IMR-90 (cell line): ENCODE results near the gene CDH23. TPM values are rescaled to one million over a fixed set of nuclear protein-coding genes. Genes with fewer than 3 reads are reported as not detected.

Experiments
- ATAC-seq: fragments of 200-7000 bp; cut with Tn5 transposase; 2 replicates; pipeline ENCODE4 v1.9.1; 2020; ENCODE audit warnings: low read depth, mild to moderate bottlenecking, moderate library complexity
- BruUV-seq: library from RNA; stranded (reverse); fragments of 400-500 nt; replicated peaks from 2 replicates; lab custom pipeline; 2021; lab: Mats Ljungman, UMichigan
- CTCF ChIA-PET: fragments of 300-600 bp; formaldehyde crosslinking; extraction: SDS; loops from one replicate; lab custom pipeline; 2021; ENCODE audit warnings: antibody characterized with exemption; lab: Yijun Ruan, JAX
- POLR2A ChIA-PET: fragments of 300-600 bp; sonication (Branson Sonifier 250); formaldehyde crosslinking; loops from one replicate; lab custom pipeline; 2022; ENCODE audit warnings: antibody characterized with exemption; ENCODE audit not compliant: unreplicated experiment; lab: Charles Lee
- DNase-seq: peaks from one replicate; pipeline ENCODE4 v3.0.0; 2013
- H2AFZ ChIP-seq: replicated peaks from 2 replicates; pipeline ENCODE3; 2013; ENCODE audit warnings: low read length, mild to moderate bottlenecking; ENCODE audit not compliant: poor library complexity
- H2AK5ac ChIP-seq: 2 replicates; pipeline ENCODE4 v1.6.1; 2013; ENCODE audit warnings: low read depth, low read length, inconsistent platforms
- H2AK9ac ChIP-seq: replicated peaks from 2 replicates; pipeline ENCODE3; 2013; ENCODE audit warnings: mild to moderate bottlenecking, low read depth, low read length, moderate library complexity; ENCODE audit not compliant: poor library complexity
- H2BK120ac ChIP-seq: 2 replicates; pipeline ENCODE4 v1.6.1; 2013; ENCODE audit warnings: low read depth, low read length, inconsistent platforms
- H2BK15ac ChIP-seq: 3 replicates; pipeline ENCODE4 v1.6.1; 2013; ENCODE audit warnings: low read depth, low read length, inconsistent platforms
- H2BK20ac ChIP-seq: 2 replicates; pipeline ENCODE4 v1.6.1; 2013; ENCODE audit warnings: low read depth, mild to moderate bottlenecking, inconsistent platforms, low read length, moderate library complexity
- H2BK5ac ChIP-seq: 2 replicates; pipeline ENCODE4 v1.6.1; 2013; ENCODE audit warnings: mild to moderate bottlenecking, low read depth, low read length, inconsistent platforms; ENCODE audit not compliant: poor library complexity, severe bottlenecking
- H3K14ac ChIP-seq: replicated peaks from 2 replicates; pipeline ENCODE4 v1.6.1; 2013; ENCODE audit warnings: low read depth, low read length, inconsistent platforms
- H3K18ac ChIP-seq: 2 replicates; pipeline ENCODE4 v1.6.1; 2013; ENCODE audit warnings: low read depth, low read length, control low read depth
- H3K23ac ChIP-seq: 2 replicates; pipeline ENCODE4 v1.6.1; 2013; ENCODE audit warnings: low read depth, low read length, inconsistent platforms
- H3K27ac ChIP-seq: 2 replicates; pipeline ENCODE4 v1.5.1; 2013; ENCODE audit warnings: mild to moderate bottlenecking, control low read depth, low read length; ENCODE audit not compliant: insufficient read depth
- H3K27me3 ChIP-seq: 2 replicates; pipeline ENCODE4 v1.6.1; 2013; ENCODE audit warnings: low read length; ENCODE audit not compliant: control insufficient read depth, insufficient read depth
- H3K36me3 ChIP-seq: 2 replicates; pipeline ENCODE4 v1.6.1; 2013; ENCODE audit warnings: low read length, mixed read lengths; ENCODE audit not compliant: control insufficient read depth, insufficient read depth
- H3K4ac ChIP-seq: 2 replicates; pipeline ENCODE4 v1.6.1; 2013; ENCODE audit warnings: low read depth, low read length, inconsistent platforms
- H3K4me1 ChIP-seq: 2 replicates; pipeline ENCODE4 v1.6.1; 2013; ENCODE audit warnings: low read length, mixed read lengths; ENCODE audit not compliant: control insufficient read depth, insufficient read depth
- H3K4me2 ChIP-seq: 2 replicates; pipeline ENCODE4 v1.6.1; 2013; ENCODE audit warnings: low read depth, mild to moderate bottlenecking, control low read depth, low read length, moderate library complexity
- H3K4me3 ChIP-seq: 2 replicates; pipeline ENCODE4 v1.5.1; 2013; ENCODE audit warnings: low read depth, mild to moderate bottlenecking, control low read depth, low read length, moderate library complexity; ENCODE audit not compliant: insufficient read depth
- H3K56ac ChIP-seq: 2 replicates; pipeline ENCODE4 v1.6.1; 2013; ENCODE audit warnings: low read length, inconsistent platforms; ENCODE audit not compliant: insufficient read depth; ENCODE audit errors: extremely low read depth
- H3K79me1 ChIP-seq, 2 experiments: 2 replicates each; pipeline ENCODE4 v1.6.1; 2013; ENCODE audit warnings: low read length in 2 of 2, inconsistent platforms in 1 of 2, low read depth in 1 of 2
- H3K9ac ChIP-seq: 2 replicates; pipeline ENCODE4 v1.6.1; 2013; ENCODE audit warnings: low read depth, low read length, control low read depth
- H3K9me1 ChIP-seq: 2 replicates; pipeline ENCODE4 v1.6.1; 2013; ENCODE audit warnings: low read length, inconsistent platforms; ENCODE audit not compliant: insufficient read depth
- H3K9me3 ChIP-seq: 2 replicates; pipeline ENCODE4 v1.6.1; 2013; ENCODE audit warnings: low read length; ENCODE audit not compliant: control insufficient read depth, insufficient read depth
- H4K20me1 ChIP-seq: 2 replicates; pipeline ENCODE4 v1.6.1; 2013; ENCODE audit warnings: low read length, inconsistent platforms; ENCODE audit not compliant: insufficient read depth
- H4K5ac ChIP-seq: 2 replicates; pipeline ENCODE4 v1.6.1; 2013; ENCODE audit warnings: mild to moderate bottlenecking, low read depth, low read length, control low read depth
- H4K8ac ChIP-seq, 2 experiments: 2 replicates each; pipeline ENCODE4 v1.6.1; 2013; ENCODE audit warnings: low read depth in 2 of 2, low read length in 2 of 2, control low read depth in 1 of 2, inconsistent platforms in 1 of 2
- H4K91ac ChIP-seq: 2 replicates; pipeline ENCODE4 v1.6.1; 2013; ENCODE audit warnings: low read depth, low read length, inconsistent platforms; ENCODE audit not compliant: insufficient read depth
- BHLHE40 ChIP-seq: fragments of 150-350 bp; IDR thresholded peaks from 2 replicates; pipeline ENCODE4 v1.6.1; 2016; ENCODE audit warnings: mild to moderate bottlenecking, low read depth, low read length
- ELK1 ChIP-seq: fragments of 150-350 bp; IDR thresholded peaks from 2 replicates; pipeline ENCODE4 v1.6.1; 2016; ENCODE audit warnings: low read depth, mild to moderate bottlenecking, low read length, moderate library complexity, borderline replicate concordance
- MAZ ChIP-seq: IDR thresholded peaks from 2 replicates; pipeline ENCODE4 v1.6.1; 2012; ENCODE audit warnings: low read depth, mild to moderate bottlenecking, low read length, improper control_type of control experiment, moderate library complexity, borderline replicate concordance
- POLR2A ChIP-seq: IDR thresholded peaks from 2 replicates; pipeline ENCODE4 v1.6.1; 2012; ENCODE audit warnings: mild to moderate bottlenecking, low read depth, low read length
- RAD21 ChIP-seq: IDR thresholded peaks from 2 replicates; pipeline ENCODE4 v1.6.1; 2012; ENCODE audit warnings: low read length, improper control_type of control experiment
- WGBS, 2 experiments: methylation state at CpG; one replicate each; pipeline versions ENCODE4 v1.1.5 to v1.1.7; 2013; ENCODE audit warnings: missing lambda C conversion rate in 2 of 2; ENCODE audit not compliant: insufficient read length in 1 of 2; ENCODE audit errors: extremely low coverage in 2 of 2; 5-methylcytosine and 5-hydroxymethylcytosine counted together
- dilution Hi-C: fragments of 300-500 bp; cut with HindIII; formaldehyde crosslinking; loops from one replicate; pipeline ENCODE4 v1.14.3; 2018; ENCODE audit warnings: low sequenced_read_pairs; ENCODE audit not compliant: unreplicated experiment
- in situ Hi-C: fragments of 300-500 bp; cut with MboI; formaldehyde crosslinking; loops from 3 replicates; pipeline ENCODE4 v1.14.3; 2019; ENCODE audit warnings: low sequenced_read_pairs, inconsistent platforms, mixed read lengths
- intact Hi-C: fragments of 100-400 bp; cut with micrococcal nuclease; formaldehyde crosslinking; loops from 2 replicates; pipeline ENCODE4 v1.10.0; 2022
- polyA plus RNA-seq, 3 experiments: library from polyadenylated mRNA; depleted of rRNA; stranded (reverse); fragments of >200 nt; gene quantifications; 2 replicates each; pipeline ENCODE4 v1.2.3, GENCODE V29; 2012; ENCODE audit warnings: low replicate concordance in 1 of 3
- total RNA-seq: library from RNA; depleted of rRNA; stranded (reverse); fragments of >200 nt; gene quantifications from 2 replicates; pipeline ENCODE4 v1.2.3, GENCODE V29; 2012

CDH23 gene
- total and polyA plus RNA-seq, 2 of the 4 experiments (the other 2 are of a cell fraction), result under 0.01 to 0.03 TPM

- Histone ChIP-seq H3K4me3 (no peak overlapping the region), H2BK120ac (no peak overlapping the region), H2AK5ac (no peak overlapping the region), H3K79me1 (no peaks in the 10 kb centered on the region), H3K4ac (no peak overlapping the region), H3K36me3 (no peaks in the 10 kb centered on the region), H2BK5ac (no peak overlapping the region), H3K18ac (no peak overlapping the region), H3K9me1 (no peaks in the 10 kb centered on the region), H2AFZ (no peak overlapping the region), H3K9me3 (no peaks in the 10 kb centered on the region), H3K14ac (no peak overlapping the region), H4K91ac (no peak overlapping the region), H3K23ac (no peak overlapping the region), H4K8ac (no peak overlapping the region), H2BK15ac (no peak overlapping the region), H4K20me1 (no peaks in the 10 kb centered on the region), H2BK20ac (no peak overlapping the region), H3K4me1 (no peaks in the 10 kb centered on the region), H3K56ac (no peak overlapping the region), H2AK9ac (peak overlapping the region; percentile 55), H3K9ac (no peak overlapping the region), H4K5ac (no peak overlapping the region), H3K27me3 (peaks cover 38% of the 10 kb centered on the region), H3K27ac (no peak overlapping the region), H3K4me2 (no peak overlapping the region)
- intact Hi-C loops, result no loop called here
- TF ChIP-seq ELK1 (no peak), POLR2A (no peak), BHLHE40 (no peak), RAD21 (no peak), MAZ (no peak)
- ChIA-PET CTCF (no interaction called here), POLR2A (no interaction called here)
- in situ Hi-C loops, result no loop called here
- 62% methylated on average over 3 of the region's 9 CpGs; no CpG with 5 or more reads in 1 of the 2 experiments for WGBS, 2 experiments
- DNase-seq (no peak), ATAC-seq (no peak)
- dilution Hi-C loops, result no loop called here
- no TSS peak for BruUV-seq
These were observed 43.9 kb downstream of the CDH23 start for GRCh38 chr10:71440506-71441035.
